HUES6 (cell line): ENCODE data around the gene C1orf94.

Source experiments
- H3K27ac ChIP-seq: 2 replicates; pipeline ENCODE4 v1.7.0; 2013; ENCODE audit warnings: low read depth, mild to moderate bottlenecking, low read length, inconsistent platforms
- H3K27me3 ChIP-seq: 2 replicates; pipeline ENCODE4 v1.6.1; 2013; ENCODE audit warnings: low read length; ENCODE audit not compliant: control insufficient read depth, insufficient read depth
- H3K36me3 ChIP-seq: 2 replicates; pipeline ENCODE4 v1.6.1; 2013; ENCODE audit warnings: low read length; ENCODE audit not compliant: control insufficient read depth, insufficient read depth
- H3K4me1 ChIP-seq: 2 replicates; pipeline ENCODE4 v1.6.1; 2013; ENCODE audit warnings: low read length; ENCODE audit not compliant: control insufficient read depth, insufficient read depth
- H3K4me3 ChIP-seq: 2 replicates; pipeline ENCODE4 v1.5.1; 2013; ENCODE audit warnings: low read depth, low read length
- H3K9ac ChIP-seq: one replicate; pipeline ENCODE4 v1.6.1; 2013; ENCODE audit warnings: mild to moderate bottlenecking, low read length
- H3K9me3 ChIP-seq: 2 replicates; pipeline ENCODE4 v1.6.1; 2013; ENCODE audit warnings: low read depth, low read length; ENCODE audit not compliant: control insufficient read depth, insufficient read depth

Gene C1orf94

GRCh38 chr1:34176830-34177603, at the start of gene C1orf94:
Gene C1orf94 (plus strand): TSS chr1:34176907. CDS start chr1:34177790, 883 bp downstream.
- H3K9me3 ChIP-seq, result no peaks in the 10 kb centered on the region
- H3K36me3 ChIP-seq, result no peaks in the 10 kb centered on the region

GRCh38 chr1:34127006-34128000, 49.4 kb upstream of the C1orf94 start:
- Histone ChIP-seq H3K36me3 (no peaks in the 10 kb centered on the region), H3K4me3 (no peak overlapping the region), H3K27me3 (no peaks in the 10 kb centered on the region), H3K9me3 (no peaks in the 10 kb centered on the region), H3K27ac (no peak overlapping the region), H3K4me1 (no peaks in the 10 kb centered on the region), H3K9ac (no peak overlapping the region)

More at GRCh38 chr1:34176830-34177603, at the start of gene C1orf94:
- peaks cover 25% of the 10 kb centered on the region; the same call in 1 of the 2 replicates for H3K27me3 ChIP-seq
- peaks cover 25% of the 10 kb centered on the region; the same call in 1 of the 2 replicates for H3K4me1 ChIP-seq
- no peak within 1 kb of the TSS for H3K27ac ChIP-seq
- H3K4me3 ChIP-seq, result peak within 1 kb of the TSS; percentile 33; the same call in 1 of the 2 replicates
- H3K9ac ChIP-seq, result no peak within 1 kb of the TSS

GRCh38 chr1:34128186-34128889, 48.4 kb upstream of the C1orf94 start:
- Histone ChIP-seq H3K4me1 (no peaks in the 10 kb centered on the region), H3K27ac (no peak overlapping the region), H3K9ac (no peak overlapping the region), H3K4me3 (no peak overlapping the region), H3K9me3 (no peaks in the 10 kb centered on the region), H3K36me3 (no peaks in the 10 kb centered on the region), H3K27me3 (no peaks in the 10 kb centered on the region)

- Histone ChIP-seq H3K9me3 (no peaks in the 10 kb centered on the region), H3K9ac (no peak overlapping the region), H3K27me3 (no peaks in the 10 kb centered on the region), H3K27ac (no peak overlapping the region), H3K4me1 (no peaks in the 10 kb centered on the region), H3K36me3 (no peaks in the 10 kb centered on the region), H3K4me3 (no peak overlapping the region)
These were observed 47.1 kb upstream of the C1orf94 start for GRCh38 chr1:34129630-34130029.

GRCh38 chr1:34130306-34130705, 46.4 kb upstream of the C1orf94 start:
- Histone ChIP-seq H3K27me3 (no peaks in the 10 kb centered on the region), H3K36me3 (no peaks in the 10 kb centered on the region), H3K4me1 (no peaks in the 10 kb centered on the region)

GRCh38 chr1:34131396-34132160, 45.1 kb upstream of the C1orf94 start:
- no peaks in the 10 kb centered on the region for H3K36me3 ChIP-seq
- no peaks in the 10 kb centered on the region for H3K9me3 ChIP-seq
- H3K27me3 ChIP-seq, result no peaks in the 10 kb centered on the region
- H3K27ac ChIP-seq, result no peak overlapping the region
- H3K9ac ChIP-seq, result no peak overlapping the region
- no peaks in the 10 kb centered on the region for H3K4me1 ChIP-seq
- H3K4me3 ChIP-seq, result no peak overlapping the region

More at GRCh38 chr1:34130306-34130705, 46.4 kb upstream of the C1orf94 start:
- Histone ChIP-seq H3K4me3 (no peak overlapping the region), H3K27ac (no peak overlapping the region), H3K9ac (no peak overlapping the region), H3K9me3 (no peaks in the 10 kb centered on the region)

- no peak overlapping the region for H3K27ac ChIP-seq
- H3K9ac ChIP-seq, result no peak overlapping the region
- H3K9me3 ChIP-seq, result no peaks in the 10 kb centered on the region
- H3K4me1 ChIP-seq, result no peaks in the 10 kb centered on the region
- no peaks in the 10 kb centered on the region for H3K27me3 ChIP-seq
- H3K36me3 ChIP-seq, result no peaks in the 10 kb centered on the region
- H3K4me3 ChIP-seq, result no peak overlapping the region
These were observed 44.6 kb upstream of the C1orf94 start for GRCh38 chr1:34132161-34132420.

- no peaks in the 10 kb centered on the region for H3K9me3 ChIP-seq
- no peak overlapping the region for H3K4me3 ChIP-seq
- no peak overlapping the region for H3K27ac ChIP-seq
- H3K27me3 ChIP-seq, result no peaks in the 10 kb centered on the region
- H3K4me1 ChIP-seq, result peaks cover 6% of the 10 kb centered on the region; the same call in 1 of the 2 replicates
- H3K9ac ChIP-seq, result no peak overlapping the region
- no peaks in the 10 kb centered on the region for H3K36me3 ChIP-seq
These were observed 39.3 kb upstream of the C1orf94 start for GRCh38 chr1:34137411-34137810.

- Histone ChIP-seq H3K4me1 (peaks cover 6% of the 10 kb centered on the region; the same call in 1 of the 2 replicates), H3K4me3 (no peak overlapping the region), H3K9ac (no peak overlapping the region), H3K27ac (no peak overlapping the region), H3K27me3 (no peaks in the 10 kb centered on the region), H3K9me3 (no peaks in the 10 kb centered on the region), H3K36me3 (peaks cover 5% of the 10 kb centered on the region; the same call in 1 of the 2 replicates)
These were observed 36.6 kb upstream of the C1orf94 start for GRCh38 chr1:34140011-34140676.

GRCh38 chr1:34143975-34144374, 32.7 kb upstream of the C1orf94 start:
- H3K27me3 ChIP-seq, result no peaks in the 10 kb centered on the region
- peaks cover 20% of the 10 kb centered on the region for H3K4me1 ChIP-seq
- no peaks in the 10 kb centered on the region for H3K9me3 ChIP-seq
- H3K36me3 ChIP-seq, result peaks cover 5% of the 10 kb centered on the region; the same call in 1 of the 2 replicates
- H3K4me3 ChIP-seq, result no peak overlapping the region
- no peak overlapping the region for H3K9ac ChIP-seq
- no peak overlapping the region for H3K27ac ChIP-seq
